KMS-11 (cell line): ENCODE results near the gene FUT9.

ENCODE experiments used
- H2AFZ ChIP-seq: fragments of 200-600 bp; sonication (generic); 2 replicates; pipeline ENCODE4 v1.6.1; 2016; ENCODE audit warnings: antibody characterized with exemption, mixed run types, low read depth
- H3K27ac ChIP-seq: fragments of 200-600 bp; sonication (generic); 2 replicates; pipeline ENCODE4 v1.6.1; 2016; ENCODE audit warnings: mild to moderate bottlenecking, mixed run types
- H3K27me3 ChIP-seq: fragments of 200-600 bp; sonication (generic); 2 replicates; pipeline ENCODE4 v1.6.1; 2017; ENCODE audit warnings: mild to moderate bottlenecking, low read depth, mixed run types, moderate library complexity; ENCODE audit not compliant: insufficient read depth
- H3K36me3 ChIP-seq: fragments of 200-600 bp; sonication (generic); 2 replicates; pipeline ENCODE4 v1.6.1; 2017; ENCODE audit warnings: mild to moderate bottlenecking, mixed run types; ENCODE audit not compliant: insufficient read depth
- H3K4me1 ChIP-seq: fragments of 200-600 bp; sonication (generic); 2 replicates; pipeline ENCODE4 v1.6.1; 2016; ENCODE audit warnings: mild to moderate bottlenecking, low read depth, mixed run types; ENCODE audit not compliant: poor library complexity, severe bottlenecking
- H3K4me2 ChIP-seq: fragments of 200-600 bp; sonication (generic); 2 replicates; pipeline ENCODE4 v1.7.0; 2016; ENCODE audit warnings: mild to moderate bottlenecking, mixed run types
- H3K4me3 ChIP-seq: fragments of 200-600 bp; sonication (generic); IDR thresholded peaks from 2 replicates; pipeline ENCODE4 v1.6.1; 2017; ENCODE audit warnings: low read depth, low read length, mixed read lengths; ENCODE audit not compliant: insufficient read depth
- H3K79me2 ChIP-seq: fragments of 200-600 bp; sonication (generic); 2 replicates; pipeline ENCODE4 v1.6.1; 2016; ENCODE audit warnings: low read depth, mixed run types; ENCODE audit not compliant: insufficient read depth
- H3K9ac ChIP-seq: fragments of 200-600 bp; sonication (generic); 2 replicates; pipeline ENCODE4 v1.6.1; 2016; ENCODE audit warnings: mild to moderate bottlenecking, mixed run types
- H4K20me1 ChIP-seq: fragments of 200-600 bp; sonication (generic); 2 replicates; pipeline ENCODE4 v1.6.1; 2016; ENCODE audit warnings: mild to moderate bottlenecking, mixed run types; ENCODE audit not compliant: insufficient read depth
- CTCF ChIP-seq: fragments of 200-600 bp; sonication (generic); conservative IDR thresholded peaks from 2 replicates; pipeline ENCODE4 v1.6.1; 2017; ENCODE audit warnings: low read depth, mild to moderate bottlenecking, antibody characterized with exemption, low read length, moderate library complexity, mixed read lengths

The FUT9 gene

DNA sequence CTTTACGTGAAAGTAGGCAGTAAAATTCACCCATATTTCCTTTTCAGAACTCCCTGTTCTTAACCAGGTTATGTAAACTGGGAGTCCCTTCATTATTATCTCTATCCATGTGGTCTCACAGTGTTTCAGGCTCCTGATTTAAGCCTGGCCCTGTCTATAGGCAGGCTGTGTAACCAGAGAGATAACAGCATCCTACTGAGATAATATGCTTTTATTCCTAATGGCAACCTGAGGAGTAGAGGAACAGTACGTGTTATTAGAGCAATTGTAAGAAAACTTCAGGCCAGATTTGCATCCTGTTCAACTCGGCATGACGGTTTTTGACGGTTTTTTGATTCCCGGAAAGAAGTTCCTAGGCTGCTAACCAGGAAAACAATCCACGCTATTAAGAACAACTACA is 16.9 kb downstream of the FUT9 start:
- no peaks in the 10 kb centered on the region for H3K4me1 ChIP-seq

GRCh38 chr6:96051555-96051954 is 35.8 kb downstream of the FUT9 start:
- H3K4me1 ChIP-seq, result peaks cover 2% of the 10 kb centered on the region
- no peak overlapping the region for H3K4me2 ChIP-seq
- H3K27me3 ChIP-seq, result no peaks in the 10 kb centered on the region
- H3K27ac ChIP-seq, result no peak overlapping the region
- H4K20me1 ChIP-seq, result no peaks in the 10 kb centered on the region
- H2AFZ ChIP-seq, result no peak overlapping the region
- H3K36me3 ChIP-seq, result no peaks in the 10 kb centered on the region
- no peak for TF ChIP-seq CTCF
- no peaks in the 10 kb centered on the region for H3K79me2 ChIP-seq
- no peak overlapping the region for H3K9ac ChIP-seq
- H3K4me3 ChIP-seq, result no peak overlapping the region

More for the DNA sequence above, 16.9 kb downstream of the FUT9 start:
- Histone ChIP-seq H3K4me2 (no peak overlapping the region), H3K79me2 (no peaks in the 10 kb centered on the region), H3K27ac (no peak overlapping the region), H3K9ac (no peak overlapping the region), H3K27me3 (no peaks in the 10 kb centered on the region), H4K20me1 (no peaks in the 10 kb centered on the region), H2AFZ (no peak overlapping the region), H3K36me3 (no peaks in the 10 kb centered on the region), H3K4me3 (no peak overlapping the region)
- no peak for TF ChIP-seq CTCF

GRCh38 chr6:96058082-96058481 is 42.3 kb downstream of the FUT9 start:
- H3K27ac ChIP-seq, result no peak overlapping the region
- no peaks in the 10 kb centered on the region for H3K4me1 ChIP-seq
- H2AFZ ChIP-seq, result no peak overlapping the region
- H3K79me2 ChIP-seq, result no peaks in the 10 kb centered on the region
- no peak for TF ChIP-seq CTCF
- H3K9ac ChIP-seq, result no peak overlapping the region
- no peaks in the 10 kb centered on the region for H3K27me3 ChIP-seq
- H4K20me1 ChIP-seq, result no peaks in the 10 kb centered on the region
- no peaks in the 10 kb centered on the region for H3K36me3 ChIP-seq
- H3K4me2 ChIP-seq, result no peak overlapping the region
- H3K4me3 ChIP-seq, result no peak overlapping the region

DNA sequence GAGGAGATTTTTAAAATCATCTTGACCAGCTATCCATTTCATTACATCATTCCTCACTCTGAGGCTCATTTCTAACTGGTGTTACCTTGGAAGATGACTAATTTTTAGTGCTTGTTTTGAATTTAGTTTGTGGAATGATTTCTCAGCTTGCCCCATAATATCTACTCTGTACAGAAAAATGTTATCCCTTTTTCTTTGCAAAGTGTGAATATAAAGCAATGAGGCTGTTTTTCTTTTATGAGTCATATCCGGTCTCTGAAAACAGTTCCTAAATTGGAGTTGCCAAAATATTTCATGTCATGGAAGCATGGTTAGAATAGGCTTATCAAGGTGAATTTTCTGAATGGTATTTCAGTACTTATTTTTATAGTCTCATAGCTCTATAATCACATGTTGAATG is 43.8 kb downstream of the FUT9 start:
- Histone ChIP-seq H3K4me2 (no peak overlapping the region), H3K36me3 (no peaks in the 10 kb centered on the region)

More for the DNA sequence above, 43.8 kb downstream of the FUT9 start:
- no peaks in the 10 kb centered on the region for H3K4me1 ChIP-seq
- no peak overlapping the region for H3K9ac ChIP-seq
- no peak overlapping the region for H2AFZ ChIP-seq
- no peaks in the 10 kb centered on the region for H3K27me3 ChIP-seq
- no peak overlapping the region for H3K27ac ChIP-seq
- TF ChIP-seq CTCF, result no peak
- no peaks in the 10 kb centered on the region for H3K79me2 ChIP-seq
- H3K4me3 ChIP-seq, result no peak overlapping the region
- no peaks in the 10 kb centered on the region for H4K20me1 ChIP-seq
